ENCODE data around the gene SPDEF. TPM values are rescaled to one million over a fixed set of nuclear protein-coding genes. Genes with fewer than 3 reads are reported as not detected.

The SPDEF gene
- total and polyA plus RNA-seq, 2 experiments from 2014 or later = 0.69 TPM; not detected in 1

GRCh38 chr6:34600796-34601195 lies 44.7 kb upstream of the SPDEF start:
- H3K79me2 ChIP-seq (replicated peaks; ENCODE audit: insufficient read depth) = peaks cover 77% of the 10 kb centered on the region
- H3K9me3 Mint-ChIP-seq = no peaks in the 10 kb centered on the region
- no peak for DNase-seq (ENCODE audit: low spot score)

GRCh38 chr6:34600101-34600500 lies 44.0 kb upstream of the SPDEF start:
- no peak overlapping the region for H3K27ac ChIP-seq (ENCODE audit: low read depth)
- H3K4me1 ChIP-seq (ENCODE audit: insufficient read depth) = peaks cover 39% of the 10 kb centered on the region
- no peaks in the 10 kb centered on the region for H3K9me3 Mint-ChIP-seq
- H3K4me3 ChIP-seq = no peak overlapping the region
- no peaks in the 10 kb centered on the region for H3K36me3 ChIP-seq (ENCODE audit: insufficient read depth)
- no peak overlapping the region for H3K4me2 ChIP-seq
- H3K79me2 ChIP-seq (replicated peaks; ENCODE audit: insufficient read depth) = peaks cover 76% of the 10 kb centered on the region
- DNase-seq (ENCODE audit: low spot score) (no peak), ATAC-seq (no peak)
- H4K20me1 ChIP-seq (replicated peaks; ENCODE audit: insufficient read depth) = peaks cover 28% of the 10 kb centered on the region
- no peaks in the 10 kb centered on the region for H3K27me3 ChIP-seq (ENCODE audit: insufficient read depth)
- H3K9me2 ChIP-seq (ENCODE audit: insufficient read depth) = no peaks in the 10 kb centered on the region
- H3K4me3 Mint-ChIP-seq = no peak overlapping the region
- no peaks in the 10 kb centered on the region for H3K36me3 Mint-ChIP-seq (ENCODE audit: low read depth)
- H2AFZ ChIP-seq = no peak overlapping the region
- H3K27ac Mint-ChIP-seq = no peak overlapping the region
- TF ChIP-seq ZNF331 (CRISPR knock-in tag; IDR thresholded peaks at IDR 0.05; ENCODE audit: low read depth) (no peak), CREB1 (CRISPR knock-in tag; IDR thresholded peaks at IDR 0.05; ENCODE audit: low read depth) (no peak), ZNF114 (CRISPR knock-in tag; IDR thresholded peaks at IDR 0.05) (no peak)
- no peaks in the 10 kb centered on the region for H3F3A ChIP-seq (replicated peaks; ENCODE audit: low read depth)
- H3K27me3 Mint-ChIP-seq (ENCODE audit: insufficient read depth, low read depth, poor library complexity) = no peaks in the 10 kb centered on the region
- H3K4me1 Mint-ChIP-seq = peaks cover 29% of the 10 kb centered on the region

More at GRCh38 chr6:34600796-34601195, 44.7 kb upstream of the SPDEF start:
- ATAC-seq = no peak
- no peaks in the 10 kb centered on the region for H3K9me2 ChIP-seq (ENCODE audit: insufficient read depth)
- H3K4me1 ChIP-seq (ENCODE audit: insufficient read depth) = peaks cover 37% of the 10 kb centered on the region
- peaks cover 29% of the 10 kb centered on the region for H3K4me1 Mint-ChIP-seq
- H3K36me3 Mint-ChIP-seq (ENCODE audit: low read depth) = no peaks in the 10 kb centered on the region; the same call in 2 of the 3 replicates
- H2AFZ ChIP-seq = no peak overlapping the region
- 0 out of 2 replicates have a peak, but pooled peaks cover 4% of the 10 kb centered on the region for H3K36me3 ChIP-seq (ENCODE audit: insufficient read depth)
- H3K27me3 Mint-ChIP-seq (ENCODE audit: insufficient read depth, low read depth, poor library complexity) = no peaks in the 10 kb centered on the region
- no peak overlapping the region for H3K4me2 ChIP-seq
- H3K27ac ChIP-seq (ENCODE audit: low read depth) = no peak overlapping the region
- H3K4me3 ChIP-seq = no peak overlapping the region
- no peaks in the 10 kb centered on the region for H3K27me3 ChIP-seq (ENCODE audit: insufficient read depth)
- TF ChIP-seq EZH2phosphoT487 (IDR thresholded peaks at IDR 0.05; ENCODE audit: unreplicated experiment) (no peak), CREB1 (CRISPR knock-in tag; IDR thresholded peaks at IDR 0.05; ENCODE audit: low read depth) (no peak), ZNF114 (CRISPR knock-in tag; IDR thresholded peaks at IDR 0.05) (no peak), POLR2AphosphoS5 (IDR thresholded peaks at IDR 0.05; ENCODE audit: low read depth) (no peak)
- H3K27ac Mint-ChIP-seq = no peak overlapping the region
- H3K4me3 Mint-ChIP-seq = no peak overlapping the region
- H4K20me1 ChIP-seq (replicated peaks; ENCODE audit: insufficient read depth) = peaks cover 28% of the 10 kb centered on the region
- H3F3A ChIP-seq (replicated peaks; ENCODE audit: low read depth) = no peaks in the 10 kb centered on the region

- H3K27ac Mint-ChIP-seq = no peak overlapping the region
- Histone ChIP-seq H3K27me3 (ENCODE audit: insufficient read depth) (no peaks in the 10 kb centered on the region), H4K20me1 (replicated peaks; ENCODE audit: insufficient read depth) (peaks cover 25% of the 10 kb centered on the region), H2AFZ (no peak overlapping the region), H3K79me2 (replicated peaks; ENCODE audit: insufficient read depth) (peaks cover 77% of the 10 kb centered on the region), H3K4me2 (no peak overlapping the region), H3K9me2 (ENCODE audit: insufficient read depth) (no peaks in the 10 kb centered on the region), H3K4me1 (ENCODE audit: insufficient read depth) (peaks cover 39% of the 10 kb centered on the region), H3K36me3 (ENCODE audit: insufficient read depth) (no peaks in the 10 kb centered on the region), H3K27ac (ENCODE audit: low read depth) (peak overlapping the region; percentile 43; the same call in 1 of the 2 replicates), H3K4me3 (no peak overlapping the region), H3F3A (replicated peaks; ENCODE audit: low read depth) (no peaks in the 10 kb centered on the region)
- H3K9me3 Mint-ChIP-seq = no peaks in the 10 kb centered on the region
- H3K4me3 Mint-ChIP-seq = no peak overlapping the region
- H3K27me3 Mint-ChIP-seq (ENCODE audit: insufficient read depth, low read depth, poor library complexity) = no peaks in the 10 kb centered on the region
- no peaks in the 10 kb centered on the region for H3K36me3 Mint-ChIP-seq (ENCODE audit: low read depth)
- no peak for DNase-seq (ENCODE audit: low spot score)
- peaks cover 29% of the 10 kb centered on the region for H3K4me1 Mint-ChIP-seq
- TF ChIP-seq POLR2AphosphoS5 (IDR thresholded peaks at IDR 0.05; ENCODE audit: low read depth) (no peak), EZH2phosphoT487 (IDR thresholded peaks at IDR 0.05; ENCODE audit: unreplicated experiment) (no peak), NANOG (IDR thresholded peaks at IDR 0.05; ENCODE audit: borderline replicate concordance) (no peak), ZNF462 (CRISPR knock-in tag; IDR thresholded peaks at IDR 0.05) (no peak), STAT1 (IDR thresholded peaks at IDR 0.05; ENCODE audit: unreplicated experiment) (no peak)
- ATAC-seq = no peak
Observed at GRCh38 chr6:34598712-34599111, 42.6 kb upstream of the SPDEF start.
